Ishikawa (cell line): Measurements from ENCODE around the gene MEG3.

Experiments used
- CEBPB ChIP-seq: IDR thresholded peaks from 2 replicates; pipeline ENCODE4 v1.6.1; 2012
- CREB1 ChIP-seq: IDR thresholded peaks from 2 replicates; pipeline ENCODE4 v1.6.1; 2012; ENCODE audit warnings: low read depth
- EGR1 ChIP-seq: IDR thresholded peaks from 2 replicates; pipeline ENCODE4 v1.6.1; 2012
- EP300 ChIP-seq: IDR thresholded peaks from 2 replicates; pipeline ENCODE4 v1.6.1; 2012; ENCODE audit warnings: borderline replicate concordance
- FOXM1 ChIP-seq: IDR thresholded peaks from 2 replicates; pipeline ENCODE4 v1.6.1; 2012; ENCODE audit warnings: low read depth, borderline replicate concordance
- MAX ChIP-seq: IDR thresholded peaks from 2 replicates; pipeline ENCODE4 v1.6.1; 2012
- NFIC ChIP-seq: IDR thresholded peaks from 2 replicates; pipeline ENCODE4 v1.6.1; 2012
- RAD21 ChIP-seq: IDR thresholded peaks from 2 replicates; pipeline ENCODE4 v1.6.1; 2012; ENCODE audit warnings: low read depth
- TAF1 ChIP-seq: IDR thresholded peaks from 2 replicates; pipeline ENCODE4 v1.6.1; 2012; ENCODE audit warnings: low read depth, mild to moderate bottlenecking
- TCF12 ChIP-seq: IDR thresholded peaks from 2 replicates; pipeline ENCODE4 v1.6.1; 2012; ENCODE audit warnings: low read depth
- TEAD4 ChIP-seq: IDR thresholded peaks from 2 replicates; pipeline ENCODE4 v1.6.1; 2012
- YY1 ChIP-seq: IDR thresholded peaks from 2 replicates; pipeline ENCODE4 v1.6.1; 2012; ENCODE audit warnings: low read depth
- ZBTB7A ChIP-seq: IDR thresholded peaks from 2 replicates; pipeline ENCODE4 v1.6.1; 2012; ENCODE audit warnings: low read depth
- TF ChIP-seq, protein P1 (sequence below): IDR thresholded peaks from 2 replicates; pipeline ENCODE4 v1.6.1; 2012; ENCODE audit warnings: low read depth, mild to moderate bottlenecking
- TF ChIP-seq, protein P2 (sequence below): IDR thresholded peaks from 2 replicates; pipeline ENCODE4 v1.6.1; 2012

Gene MEG3

DNA sequence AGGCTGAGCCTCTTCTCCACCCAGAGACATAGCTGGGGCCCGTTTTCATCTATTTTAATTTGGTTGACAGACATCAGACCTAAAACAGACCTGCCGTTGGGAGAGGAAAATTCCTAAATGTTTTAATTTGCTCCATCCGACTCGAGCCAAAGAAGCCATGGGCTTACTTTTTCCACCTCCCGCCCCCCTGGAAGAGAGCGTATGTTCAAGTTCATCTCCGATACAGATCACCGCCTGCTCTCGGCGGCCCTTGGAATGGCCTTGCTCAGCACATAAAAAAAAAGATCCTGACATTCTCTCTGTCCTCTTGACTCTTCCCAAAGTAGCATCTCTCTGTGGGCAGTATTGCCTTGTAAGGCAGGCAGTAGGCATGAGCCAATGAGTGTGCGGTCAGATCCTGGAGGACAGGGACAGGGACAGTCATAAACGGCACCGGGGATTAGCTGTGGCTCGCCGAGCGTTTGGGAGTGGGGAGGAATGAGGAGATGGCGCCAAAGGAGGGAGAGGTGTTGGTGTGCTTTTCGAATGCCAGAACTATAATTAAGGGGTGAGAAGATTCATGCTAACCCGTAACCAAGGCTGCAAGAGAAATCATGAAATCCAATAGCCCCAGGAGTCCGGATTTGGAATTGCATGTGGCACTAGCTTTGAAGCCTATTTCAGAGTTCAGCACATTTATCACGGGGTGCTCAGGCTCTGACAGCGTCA lies 47.9 kb upstream of the MEG3 start:
- TF ChIP-seq, protein P1, sequence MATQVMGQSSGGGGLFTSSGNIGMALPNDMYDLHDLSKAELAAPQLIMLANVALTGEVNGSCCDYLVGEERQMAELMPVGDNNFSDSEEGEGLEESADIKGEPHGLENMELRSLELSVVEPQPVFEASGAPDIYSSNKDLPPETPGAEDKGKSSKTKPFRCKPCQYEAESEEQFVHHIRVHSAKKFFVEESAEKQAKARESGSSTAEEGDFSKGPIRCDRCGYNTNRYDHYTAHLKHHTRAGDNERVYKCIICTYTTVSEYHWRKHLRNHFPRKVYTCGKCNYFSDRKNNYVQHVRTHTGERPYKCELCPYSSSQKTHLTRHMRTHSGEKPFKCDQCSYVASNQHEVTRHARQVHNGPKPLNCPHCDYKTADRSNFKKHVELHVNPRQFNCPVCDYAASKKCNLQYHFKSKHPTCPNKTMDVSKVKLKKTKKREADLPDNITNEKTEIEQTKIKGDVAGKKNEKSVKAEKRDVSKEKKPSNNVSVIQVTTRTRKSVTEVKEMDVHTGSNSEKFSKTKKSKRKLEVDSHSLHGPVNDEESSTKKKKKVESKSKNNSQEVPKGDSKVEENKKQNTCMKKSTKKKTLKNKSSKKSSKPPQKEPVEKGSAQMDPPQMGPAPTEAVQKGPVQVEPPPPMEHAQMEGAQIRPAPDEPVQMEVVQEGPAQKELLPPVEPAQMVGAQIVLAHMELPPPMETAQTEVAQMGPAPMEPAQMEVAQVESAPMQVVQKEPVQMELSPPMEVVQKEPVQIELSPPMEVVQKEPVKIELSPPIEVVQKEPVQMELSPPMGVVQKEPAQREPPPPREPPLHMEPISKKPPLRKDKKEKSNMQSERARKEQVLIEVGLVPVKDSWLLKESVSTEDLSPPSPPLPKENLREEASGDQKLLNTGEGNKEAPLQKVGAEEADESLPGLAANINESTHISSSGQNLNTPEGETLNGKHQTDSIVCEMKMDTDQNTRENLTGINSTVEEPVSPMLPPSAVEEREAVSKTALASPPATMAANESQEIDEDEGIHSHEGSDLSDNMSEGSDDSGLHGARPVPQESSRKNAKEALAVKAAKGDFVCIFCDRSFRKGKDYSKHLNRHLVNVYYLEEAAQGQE: no peak
- TF ChIP-seq, protein P2, sequence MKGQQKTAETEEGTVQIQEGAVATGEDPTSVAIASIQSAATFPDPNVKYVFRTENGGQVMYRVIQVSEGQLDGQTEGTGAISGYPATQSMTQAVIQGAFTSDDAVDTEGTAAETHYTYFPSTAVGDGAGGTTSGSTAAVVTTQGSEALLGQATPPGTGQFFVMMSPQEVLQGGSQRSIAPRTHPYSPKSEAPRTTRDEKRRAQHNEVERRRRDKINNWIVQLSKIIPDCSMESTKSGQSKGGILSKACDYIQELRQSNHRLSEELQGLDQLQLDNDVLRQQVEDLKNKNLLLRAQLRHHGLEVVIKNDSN: no peak
- no peak for TF ChIP-seq CREB1
- TF ChIP-seq TEAD4: no peak

- no peak for TF ChIP-seq NFIC
- no peak for TF ChIP-seq TCF12
- TF ChIP-seq TAF1: no peak
- no peak for TF ChIP-seq FOXM1
- no peak for TF ChIP-seq MAX
- no peak for TF ChIP-seq TEAD4
- TF ChIP-seq, protein P2: no peak
- TF ChIP-seq ZBTB7A: no peak
- no peak for TF ChIP-seq EP300
- TF ChIP-seq RAD21: no peak
- TF ChIP-seq CEBPB: no peak
- no peak for TF ChIP-seq YY1
- no peak for TF ChIP-seq EGR1
- no peak for TF ChIP-seq CREB1
- TF ChIP-seq, protein P1: no peak
Measured at GRCh38 chr14:100778526-100778882, 47.4 kb upstream of the MEG3 start.

- no peak for TF ChIP-seq CREB1
- TF ChIP-seq FOXM1: no peak
- TF ChIP-seq, protein P2: no peak
- TF ChIP-seq MAX: no peak
- no peak for TF ChIP-seq NFIC
- no peak for TF ChIP-seq TEAD4
- TF ChIP-seq RAD21: no peak
- TF ChIP-seq ZBTB7A: no peak
- TF ChIP-seq TAF1: no peak
Measured at GRCh38 chr14:100778951-100779690, 46.8 kb upstream of the MEG3 start.

- TF ChIP-seq, protein P2: no peak; the same call in 1 of the 2 replicates
- TF ChIP-seq TEAD4: no peak
- TF ChIP-seq EGR1: no peak
- TF ChIP-seq RAD21: no peak
- TF ChIP-seq YY1: no peak
- no peak for TF ChIP-seq FOXM1
- no peak for TF ChIP-seq NFIC
- no peak for TF ChIP-seq CREB1
- TF ChIP-seq TAF1: no peak
- TF ChIP-seq EP300: no peak
- TF ChIP-seq, protein P1: no peak
Measured at GRCh38 chr14:100779691-100780080, 46.2 kb upstream of the MEG3 start.
